ENCODE results near the gene ARID1B. TPM values are rescaled to one million over a fixed set of nuclear protein-coding genes. Genes with fewer than 3 reads are reported as not detected.

The ARID1B gene
- total and polyA plus RNA-seq, 2 of the 13 experiments (the other 11 are each of a cell fraction or from before 2014, with no cell fraction given): 20.1 to 32.6 TPM

- TF ChIP-seq NCOR1 (IDR thresholded peaks at IDR 0.05; ENCODE audit: borderline replicate concordance, low read length) (no peak), ZFP36 (IDR thresholded peaks at IDR 0.05; ENCODE audit: borderline replicate concordance, low read depth, low read length, partially characterized antibody) (no peak), NFIC (IDR thresholded peaks at IDR 0.05; ENCODE audit: low read length) (no peak), SIN3B (IDR thresholded peaks at IDR 0.05; ENCODE audit: low read length) (peak; percentile 97), DMTF1 (CRISPR knock-in tag; IDR thresholded peaks at IDR 0.05) (no peak), FOXK1 (CRISPR knock-in tag; IDR thresholded peaks at IDR 0.05; ENCODE audit: borderline replicate concordance, low read depth) (peak; percentile 90; the same call in 1 of the 2 replicates), RFXANK (CRISPR knock-in tag; IDR thresholded peaks at IDR 0.05) (no peak), IRF2 (CRISPR knock-in tag; IDR thresholded peaks at IDR 0.05) (0 out of 2 replicates have a peak, but pooled peaks have one; percentile 63), TAF1 (CRISPR knock-in tag; IDR thresholded peaks at IDR 0.05) (peak; percentile 59), MED1 (CRISPR knock-in tag; IDR thresholded peaks at IDR 0.05) (0 out of 2 replicates have a peak, but pooled peaks have one; percentile 13), ZNF230 (CRISPR knock-in tag; IDR thresholded peaks at IDR 0.05) (0 out of 2 replicates have a peak, but pooled peaks have one; percentile 60), ZBTB3 (CRISPR knock-in tag; IDR thresholded peaks at IDR 0.05; ENCODE audit: borderline replicate concordance, low read depth) (no peak), ZBTB33 (CRISPR knock-in tag; IDR thresholded peaks at IDR 0.05) (no peak), AFF4 (CRISPR knock-in tag; IDR thresholded peaks at IDR 0.05) (no peak; the same call in 1 of the 2 replicates)
- TF ChIP-seq, protein P1, sequence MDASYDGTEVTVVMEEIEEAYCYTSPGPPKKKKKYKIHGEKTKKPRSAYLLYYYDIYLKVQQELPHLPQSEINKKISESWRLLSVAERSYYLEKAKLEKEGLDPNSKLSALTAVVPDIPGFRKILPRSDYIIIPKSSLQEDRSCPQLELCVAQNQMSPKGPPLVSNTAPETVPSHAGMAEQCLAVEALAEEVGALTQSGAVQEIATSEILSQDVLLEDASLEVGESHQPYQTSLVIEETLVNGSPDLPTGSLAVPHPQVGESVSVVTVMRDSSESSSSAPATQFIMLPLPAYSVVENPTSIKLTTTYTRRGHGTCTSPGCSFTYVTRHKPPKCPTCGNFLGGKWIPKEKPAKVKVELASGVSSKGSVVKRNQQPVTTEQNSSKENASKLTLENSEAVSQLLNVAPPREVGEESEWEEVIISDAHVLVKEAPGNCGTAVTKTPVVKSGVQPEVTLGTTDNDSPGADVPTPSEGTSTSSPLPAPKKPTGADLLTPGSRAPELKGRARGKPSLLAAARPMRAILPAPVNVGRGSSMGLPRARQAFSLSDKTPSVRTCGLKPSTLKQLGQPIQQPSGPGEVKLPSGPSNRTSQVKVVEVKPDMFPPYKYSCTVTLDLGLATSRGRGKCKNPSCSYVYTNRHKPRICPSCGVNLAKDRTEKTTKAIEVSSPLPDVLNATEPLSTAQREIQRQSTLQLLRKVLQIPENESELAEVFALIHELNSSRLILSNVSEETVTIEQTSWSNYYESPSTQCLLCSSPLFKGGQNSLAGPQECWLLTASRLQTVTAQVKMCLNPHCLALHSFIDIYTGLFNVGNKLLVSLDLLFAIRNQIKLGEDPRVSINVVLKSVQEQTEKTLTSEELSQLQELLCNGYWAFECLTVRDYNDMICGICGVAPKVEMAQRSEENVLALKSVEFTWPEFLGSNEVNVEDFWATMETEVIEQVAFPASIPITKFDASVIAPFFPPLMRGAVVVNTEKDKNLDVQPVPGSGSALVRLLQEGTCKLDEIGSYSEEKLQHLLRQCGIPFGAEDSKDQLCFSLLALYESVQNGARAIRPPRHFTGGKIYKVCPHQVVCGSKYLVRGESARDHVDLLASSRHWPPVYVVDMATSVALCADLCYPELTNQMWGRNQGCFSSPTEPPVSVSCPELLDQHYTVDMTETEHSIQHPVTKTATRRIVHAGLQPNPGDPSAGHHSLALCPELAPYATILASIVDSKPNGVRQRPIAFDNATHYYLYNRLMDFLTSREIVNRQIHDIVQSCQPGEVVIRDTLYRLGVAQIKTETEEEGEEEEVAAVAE (CRISPR knock-in tag; IDR thresholded peaks at IDR 0.05; ENCODE audit: borderline replicate concordance): peak; percentile 90; the same call in 1 of the 2 replicates
These were observed 3.0 kb downstream of the ARID1B start (continued) for GRCh38 chr6:156780102-156780641.
